HG02884 (cell line): ENCODE results near the gene RPS6KA3.
A peak's percentile ranks its signal among the peaks of the same experiment; 100 is the strongest.
"Not testable (repeated sequence)": the region's sequence is repeated elsewhere in the genome, so short reads cannot be mapped to it uniquely, and the experiment has no call there.

Source experiments
- ATAC-seq: cut with Tn5 transposase; IDR thresholded peaks from one replicate; pipeline ENCODE4 v1.9.1; 2021; ENCODE audit warnings: mild to moderate bottlenecking, moderate library complexity; ENCODE audit not compliant: unreplicated experiment

RPS6KA3 gene

GRCh38 chrX:20224814-20225487 is 41.8 kb downstream of the RPS6KA3 start:
- peak; percentile 82 for ATAC-seq

DNA sequence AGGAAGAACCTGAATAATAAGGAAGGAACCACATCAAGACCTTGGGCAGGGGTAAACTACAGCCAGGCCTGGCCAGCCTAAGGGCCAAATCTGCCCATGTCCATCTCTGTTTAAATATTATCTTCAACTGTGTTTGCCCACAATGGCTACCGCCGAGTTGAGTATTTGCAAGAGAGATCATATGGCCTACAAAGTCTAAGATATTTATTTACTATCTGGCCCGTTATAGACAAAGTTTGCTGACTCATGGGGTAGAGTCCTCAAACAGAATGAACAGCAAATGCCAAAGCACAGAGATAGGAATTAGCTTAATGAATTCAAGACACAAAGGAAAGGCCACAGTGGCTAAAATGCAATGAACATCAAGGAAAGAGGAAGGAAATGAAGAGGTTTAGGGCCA is 44.8 kb downstream of the RPS6KA3 start:
- no peak for ATAC-seq

- no peak for ATAC-seq
These were observed 47.7 kb downstream of the RPS6KA3 start for GRCh38 chrX:20218836-20219505.

GRCh38 chrX:20217906-20218305 is 48.8 kb downstream of the RPS6KA3 start:
- no peak for ATAC-seq

GRCh38 chrX:20217271-20217670 is 49.4 kb downstream of the RPS6KA3 start:
- no peak for ATAC-seq

GRCh38 chrX:20215565-20215964 is 51.1 kb downstream of the RPS6KA3 start:
- no peak for ATAC-seq

GRCh38 chrX:20212486-20213089 is 54.1 kb downstream of the RPS6KA3 start:
- ATAC-seq, result peak; percentile 83

- no peak for ATAC-seq
These were observed 55.4 kb downstream of the RPS6KA3 start for GRCh38 chrX:20211261-20211786.

GRCh38 chrX:20205927-20206708 is 60.6 kb downstream of the RPS6KA3 start:
- ATAC-seq, result peak; percentile 92

GRCh38 chrX:20204351-20204750 is 62.4 kb downstream of the RPS6KA3 start:
- no peak for ATAC-seq

DNA sequence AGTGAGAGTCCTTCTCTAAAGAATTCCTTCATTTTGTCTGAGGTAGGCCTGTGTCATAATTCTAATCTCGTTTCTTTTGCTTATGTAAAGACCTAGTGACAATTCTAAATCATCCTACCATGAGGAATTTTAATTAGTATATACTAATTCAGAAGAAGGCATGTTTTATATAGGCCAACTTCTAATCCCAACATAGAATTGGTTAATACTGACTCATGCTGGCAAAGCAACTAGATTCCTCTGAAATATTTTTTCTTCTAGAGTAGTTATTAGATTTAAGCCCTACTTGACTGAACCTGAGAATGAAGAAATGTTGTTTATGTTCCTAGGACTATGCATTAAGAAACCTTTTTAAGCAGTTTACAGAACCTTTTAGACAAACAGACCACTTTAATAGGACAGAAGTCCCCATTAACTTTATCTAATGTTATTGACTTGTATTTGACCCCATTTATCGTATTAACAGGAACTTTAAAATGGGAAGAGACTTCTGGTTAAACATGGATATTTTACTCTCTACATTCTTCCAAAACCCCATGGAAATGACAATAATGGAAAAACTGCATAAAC is 69.0 kb downstream of the RPS6KA3 start:
- no peak for ATAC-seq

- ATAC-seq, result no peak
These were observed 77.5 kb downstream of the RPS6KA3 start for GRCh38 chrX:20189171-20189570.

DNA sequence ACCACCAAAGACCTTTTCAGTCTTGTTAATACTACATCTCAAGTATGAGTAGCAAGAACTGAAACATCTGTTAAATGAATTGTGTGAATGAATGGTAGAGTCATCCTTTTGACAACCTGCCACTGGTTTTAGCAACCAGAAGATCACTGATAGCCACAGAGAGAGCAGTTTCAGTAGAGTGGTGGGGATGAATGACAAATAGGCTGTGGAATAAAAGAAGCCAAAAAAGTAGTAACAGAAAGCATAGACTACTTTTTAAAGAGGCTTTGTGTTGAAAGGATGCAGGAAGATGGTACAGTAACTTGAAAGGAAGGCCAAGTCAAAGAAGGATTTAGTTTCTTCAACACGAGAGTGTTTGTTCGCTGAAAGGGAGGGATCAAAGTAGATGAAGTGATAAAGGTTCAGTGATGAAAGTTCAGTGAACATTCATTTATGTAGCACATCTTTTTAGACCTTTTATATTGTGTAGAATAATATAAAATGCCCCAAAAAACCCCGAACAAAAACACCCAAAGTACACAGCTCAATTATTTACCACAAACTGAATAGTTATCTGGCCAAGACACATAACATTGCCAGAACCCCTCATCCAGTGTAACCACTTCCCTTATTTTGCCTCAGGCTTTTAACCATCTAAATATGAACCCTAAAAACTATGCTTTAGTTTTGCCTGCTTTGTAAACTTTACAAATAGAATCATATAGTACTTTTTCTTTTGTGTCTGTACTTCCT is 84.9 kb downstream of the RPS6KA3 start:
- ATAC-seq, result no peak

GRCh38 chrX:20177093-20177492 is 89.6 kb downstream of the RPS6KA3 start:
- no peak for ATAC-seq

DNA sequence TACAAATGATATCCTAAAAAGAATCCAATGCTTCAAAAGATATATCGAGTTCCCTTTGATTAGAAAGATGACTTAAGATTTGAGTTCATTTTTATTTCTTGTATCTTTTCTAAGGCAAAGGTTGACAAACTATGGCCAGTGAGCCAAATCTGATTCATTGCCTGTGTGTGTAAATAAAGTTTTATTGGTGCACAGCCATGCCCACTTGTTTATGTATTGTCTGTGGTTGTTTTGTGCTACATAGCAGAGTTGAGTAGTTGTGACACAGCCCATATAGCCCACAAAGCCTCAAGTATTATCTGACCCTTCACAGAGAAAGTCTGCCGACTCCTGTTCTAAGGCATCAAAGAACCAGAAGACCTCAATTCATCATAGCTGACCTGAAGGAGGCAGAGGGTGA is 92.9 kb downstream of the RPS6KA3 start:
- no peak for ATAC-seq

DNA sequence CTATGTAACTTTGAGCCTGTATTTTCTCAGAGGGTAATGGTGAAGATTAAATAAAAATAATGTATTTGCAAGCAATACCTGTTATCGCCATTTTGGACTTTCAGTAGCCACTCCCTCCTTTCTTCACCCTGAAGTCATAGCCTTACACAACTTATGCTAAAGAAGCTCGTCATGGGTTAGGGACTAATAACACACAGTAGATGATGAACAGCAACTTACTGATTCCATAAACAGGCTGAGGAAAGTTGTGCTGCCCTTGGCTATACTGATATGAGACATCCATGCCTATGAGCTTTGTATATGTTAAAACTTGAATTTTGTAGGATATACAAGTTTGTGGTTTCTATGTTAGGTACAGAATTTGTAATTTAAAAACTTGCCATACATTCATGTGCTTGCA is 93.4 kb downstream of the RPS6KA3 start:
- ATAC-seq, result no peak

- ATAC-seq, result no peak
These were observed 94.8 kb downstream of the RPS6KA3 start for GRCh38 chrX:20171887-20172286.

GRCh38 chrX:20162516-20162915 is 104.2 kb downstream of the RPS6KA3 start:
- not testable (repeated sequence) for ATAC-seq

DNA sequence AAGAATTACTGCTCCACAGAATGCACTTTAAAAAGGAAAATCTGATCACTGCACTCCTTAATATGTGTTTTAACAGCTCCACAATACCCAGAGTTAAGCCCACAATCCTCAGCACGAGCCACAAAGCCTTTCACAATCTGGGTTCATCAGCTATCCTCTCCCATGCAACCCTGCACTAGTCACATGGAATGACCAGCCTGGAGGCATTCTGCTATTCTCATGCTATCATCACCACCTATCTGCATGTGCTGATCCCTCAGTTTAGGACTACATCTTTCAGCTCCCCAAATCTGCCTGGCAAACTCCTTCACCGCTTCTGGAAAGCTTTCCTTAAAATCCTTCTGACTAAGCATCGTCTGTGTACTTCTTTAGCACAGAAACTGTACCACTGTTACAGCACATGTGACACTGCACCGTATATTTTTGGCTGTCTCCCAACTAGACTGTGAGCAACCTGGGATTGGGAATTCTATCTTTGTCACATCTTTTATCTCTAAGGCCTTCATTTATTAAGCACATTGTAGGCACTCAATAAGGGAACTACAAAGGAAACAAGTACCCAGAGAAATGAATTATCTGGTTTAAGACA is 106.8 kb downstream of the RPS6KA3 start:
- ATAC-seq, result no peak

DNA sequence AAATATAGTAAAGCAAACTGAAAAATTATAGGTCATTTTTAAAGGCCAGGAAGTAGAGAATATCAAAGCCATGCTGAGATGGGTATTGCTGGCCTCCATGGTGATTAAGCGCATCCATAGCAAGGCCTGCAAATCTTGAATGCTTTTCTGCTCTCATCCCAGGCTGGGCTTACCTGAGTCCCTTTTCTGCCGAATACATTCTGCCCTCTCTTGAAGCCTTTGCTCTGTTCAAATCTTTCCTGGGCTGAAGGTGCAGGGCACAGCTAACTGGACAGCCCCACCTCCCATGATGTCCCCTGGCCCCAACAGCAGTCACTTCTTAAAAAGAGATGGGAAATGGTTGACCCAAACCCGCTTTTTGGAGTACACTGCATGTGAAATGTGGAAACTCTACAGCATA is 115.0 kb downstream of the RPS6KA3 start:
- no peak for ATAC-seq
